Ovary (tissue), 9 donors: ENCODE data around the gene PPP2R5A. TPM values are rescaled to one million over a fixed set of nuclear protein-coding genes. Genes with fewer than 3 reads are reported as not detected.

Source experiments
- DNase-seq, 5 donors: peaks; one replicate each; pipeline ENCODE4 v3.0.0-alpha.2; 2019 to 2020
- H3K27ac ChIP-seq, 2 donors: fragments of 200-600 bp; one replicate each; pipeline versions ENCODE4 v1.5.1 to v1.8.0; 2019 to 2022
- H3K27me3 ChIP-seq: fragments of 200-600 bp; one replicate; pipeline ENCODE4 v1.8.0; 2022
- H3K36me3 ChIP-seq: fragments of 200-600 bp; sonication (generic); one replicate; pipeline ENCODE4 v1.5.1; 2019
- H3K4me1 ChIP-seq: one replicate; pipeline ENCODE4 v1.8.1; 2013; ENCODE audit warnings: mild to moderate bottlenecking, moderate library complexity; ENCODE audit not compliant: insufficient read depth
- H3K4me3 ChIP-seq: fragments of 200-600 bp; sonication (generic); one replicate; pipeline ENCODE4 v1.5.1; 2017
- H3K9me3 ChIP-seq, 2 donors: fragments of 200-600 bp in 1 of 2; sonication (generic) in 1 of 2; one replicate each; pipeline versions ENCODE4 v1.5.1 to v1.8.1; 2013 to 2019; ENCODE audit warnings: mild to moderate bottlenecking in 1 of 2, moderate library complexity in 1 of 2
- EP300 ChIP-seq: sonication (generic); formaldehyde crosslinking; IDR thresholded peaks from one replicate; pipeline ENCODE4 v1.6.1; 2017; ENCODE audit warnings: antibody characterized with exemption
- POLR2A ChIP-seq: fragments of 450-650 bp; IDR thresholded peaks from one replicate; pipeline ENCODE4 v1.6.1; 2017; ENCODE audit warnings: antibody characterized with exemption, mild to moderate bottlenecking, moderate library complexity
- WGBS, 3 donors: extraction: QIAGEN DNeasy Blood & Tissue Kit in 1 of 3; methylation state at CpG; one replicate each; pipeline versions ENCODE4 v1.1.5 to v1.1.7; 2013 to 2017; 5-methylcytosine and 5-hydroxymethylcytosine counted together
- intact Hi-C, 4 donors: fragments of 100-400 bp; cut with DNase I; formaldehyde crosslinking; loops; one replicate each; pipeline versions ENCODE4 v1.11.0 to v1.15.1; 2022 to 2023
- polyA plus RNA-seq, 2 donors: library from polyadenylated mRNA; stranded (reverse); fragments of 200-250 nt in 1 of 2; fragments of 350-450 nt in 1 of 2; fragmentation: Illumina TruSeq in 1 of 2; extraction: RNeasy Lipid Tissue Mini Kit (QIAGEN cat#74804) in 1 of 2; gene quantifications; one replicate each; pipeline ENCODE4 v1.2.3, GENCODE V29; 2013 to 2014
- total RNA-seq, 7 donors: library from RNA; depleted of rRNA in 2 of 7; stranded (reverse); fragments of >200 nt in 2 of 7; fragmentation: NEBNext Ultra II Directional in 3 of 7; extraction: Animal tissue kit (Norgen Biotek cat#: 25700) in 3 of 7; gene quantifications; one replicate each; pipeline versions ENCODE4 v1.1.0 to v1.2.4, GENCODE V29; 2016 to 2023
- TF ChIP-seq, protein P1 (sequence below), 3 donors: fragments of 450-650 bp in 2 of 3; fragments of 200-600 bp in 1 of 3; IDR thresholded peaks; one replicate each; pipeline versions ENCODE4 v1.5.1 to v1.8.0; 2016 to 2022; ENCODE audit warnings: antibody characterized with exemption in 3 of 3, mild to moderate bottlenecking in 1 of 3
- donor health status: DM: no; HTN: no; CAD: no; lungs with moderate emphysema.
- donor health status: DM: no; HTN: no; CAD: no.
- donor health status: Bipolar disorder and iron deficiency.
- donor health status: DM: yes; HTN: yes; CAD: no.
- donor health status: DM: no; HTN: no; CAD: no.
- donor health status: DM: yes; HTN: yes; CAD: no.

Gene PPP2R5A
- total and polyA plus RNA-seq, 9 donors: 16.6 to 34.3 (median 19.0) TPM

DNA sequence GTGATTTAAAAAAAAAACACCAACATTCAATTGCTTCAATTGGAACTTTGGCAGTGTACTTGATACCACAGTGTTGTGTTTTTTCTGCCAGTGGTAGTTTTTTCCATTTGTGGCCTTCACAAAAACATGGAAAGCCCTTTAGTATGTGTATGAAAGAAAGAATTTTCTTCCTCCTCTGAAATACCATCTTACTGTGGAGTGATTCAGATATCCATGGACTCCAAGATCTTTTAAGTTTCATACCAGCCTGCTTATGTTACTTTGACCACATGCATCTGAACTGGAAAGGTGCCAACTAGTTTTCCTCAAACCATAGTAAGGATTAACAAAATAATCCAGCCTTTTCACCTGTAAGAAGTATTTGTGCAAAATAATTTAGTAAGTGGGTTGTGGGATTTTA is 3.4 kb downstream of the PPP2R5A start:
- TF ChIP-seq, protein P1, sequence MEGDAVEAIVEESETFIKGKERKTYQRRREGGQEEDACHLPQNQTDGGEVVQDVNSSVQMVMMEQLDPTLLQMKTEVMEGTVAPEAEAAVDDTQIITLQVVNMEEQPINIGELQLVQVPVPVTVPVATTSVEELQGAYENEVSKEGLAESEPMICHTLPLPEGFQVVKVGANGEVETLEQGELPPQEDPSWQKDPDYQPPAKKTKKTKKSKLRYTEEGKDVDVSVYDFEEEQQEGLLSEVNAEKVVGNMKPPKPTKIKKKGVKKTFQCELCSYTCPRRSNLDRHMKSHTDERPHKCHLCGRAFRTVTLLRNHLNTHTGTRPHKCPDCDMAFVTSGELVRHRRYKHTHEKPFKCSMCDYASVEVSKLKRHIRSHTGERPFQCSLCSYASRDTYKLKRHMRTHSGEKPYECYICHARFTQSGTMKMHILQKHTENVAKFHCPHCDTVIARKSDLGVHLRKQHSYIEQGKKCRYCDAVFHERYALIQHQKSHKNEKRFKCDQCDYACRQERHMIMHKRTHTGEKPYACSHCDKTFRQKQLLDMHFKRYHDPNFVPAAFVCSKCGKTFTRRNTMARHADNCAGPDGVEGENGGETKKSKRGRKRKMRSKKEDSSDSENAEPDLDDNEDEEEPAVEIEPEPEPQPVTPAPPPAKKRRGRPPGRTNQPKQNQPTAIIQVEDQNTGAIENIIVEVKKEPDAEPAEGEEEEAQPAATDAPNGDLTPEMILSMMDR (IDR thresholded peaks at IDR 0.05): no peak
- TF ChIP-seq EP300 (no peak), POLR2A (no peak)
- DNase-seq: no peak
- Histone ChIP-seq H3K36me3 (no peaks in the 10 kb centered on the region), H3K9me3 (no peaks in the 10 kb centered on the region), H3K4me1 (peaks cover 6% of the 10 kb centered on the region), H3K4me3 (no peak overlapping the region), H3K27ac (no peak overlapping the region), H3K27me3 (no peaks in the 10 kb centered on the region)
- intact Hi-C loops: loop anchor here in 2 of 4 donors (10.0 kb wide), 2 partner anchors 166 to 316 kb away; partner anchors contain the start of gene ATF3 (in 1 of the 2)

DNA sequence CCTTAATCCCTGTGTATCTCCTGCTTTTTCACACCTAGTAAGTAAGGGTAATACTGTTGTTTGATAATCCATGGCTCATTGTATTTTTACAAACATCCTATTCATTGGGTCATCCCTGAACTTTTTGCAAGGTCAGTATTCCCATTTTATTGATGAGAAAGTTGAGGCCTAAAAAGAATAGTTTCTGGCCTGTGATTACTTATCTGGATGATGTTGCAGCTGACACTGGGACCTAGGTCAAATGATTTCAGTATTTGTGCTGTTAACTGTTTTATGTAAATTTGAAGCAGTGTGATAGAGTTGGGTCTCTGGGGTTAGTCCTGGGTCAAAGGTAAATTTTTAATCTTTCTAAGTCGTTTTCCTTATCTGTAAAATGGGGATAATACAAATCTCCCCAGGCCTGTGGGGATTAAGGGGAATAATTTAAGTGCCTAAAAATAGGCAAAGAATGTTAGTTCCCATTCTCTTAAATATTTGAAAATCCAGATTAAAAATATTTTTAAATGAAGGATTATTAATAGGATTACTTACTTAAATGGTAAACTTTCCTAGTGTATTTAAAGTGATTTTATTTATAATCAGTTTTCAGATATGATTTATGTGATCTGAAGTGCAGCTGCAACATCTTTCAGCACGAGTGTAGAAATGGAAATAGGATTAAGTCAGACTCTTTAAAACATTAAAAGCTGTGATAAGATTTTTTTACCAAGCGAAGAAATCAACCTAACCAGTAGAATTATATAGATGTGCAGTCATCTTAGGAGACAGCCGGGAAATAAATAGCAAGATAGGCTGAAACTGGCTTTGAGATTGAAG is 4.3 kb downstream of the PPP2R5A start:
- no peak overlapping the region for H3K27ac ChIP-seq
- H3K9me3 ChIP-seq: no peaks in the 10 kb centered on the region
- DNase-seq: no peak
- intact Hi-C loops: loop anchor here in 2 of 4 donors (10.0 kb wide), 2 partner anchors 165 to 315 kb away; partner anchors contain the start of gene ATF3 (in 1 of the 2)
- no peak overlapping the region for H3K4me3 ChIP-seq
- 60 to 67% (median 60%) methylated on average over 4 of the region's 4 CpGs for WGBS, 3 donors
- H3K36me3 ChIP-seq: no peaks in the 10 kb centered on the region
- TF ChIP-seq, protein P1 (IDR thresholded peaks at IDR 0.05): no peak
- no peak for TF ChIP-seq POLR2A
- no peak for TF ChIP-seq EP300
- peaks cover 6% of the 10 kb centered on the region for H3K4me1 ChIP-seq
- H3K27me3 ChIP-seq: no peaks in the 10 kb centered on the region

DNA sequence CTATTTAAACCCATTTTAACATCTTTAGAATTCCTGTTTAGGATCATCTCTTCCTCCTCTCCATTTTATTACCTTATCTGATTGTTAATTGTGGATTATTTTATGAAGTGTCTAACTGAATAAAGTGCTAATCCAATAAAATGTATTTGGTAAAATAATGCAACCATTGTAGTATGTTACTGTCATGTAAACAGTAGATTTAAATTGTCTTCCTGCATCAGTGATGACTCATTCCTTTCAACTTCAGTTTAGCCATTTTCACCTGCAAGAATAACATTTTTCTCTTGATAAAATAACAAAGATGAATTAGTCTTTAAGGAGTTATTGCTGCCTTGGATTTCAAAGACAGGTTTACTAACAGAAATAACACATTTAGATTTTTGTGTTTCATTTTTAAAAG is 5.4 kb downstream of the PPP2R5A start:
- H3K36me3 ChIP-seq: no peaks in the 10 kb centered on the region
- no peak for DNase-seq
- H3K9me3 ChIP-seq: no peaks in the 10 kb centered on the region
- intact Hi-C loops: no loop called here
- H3K27ac ChIP-seq: no peak overlapping the region
- TF ChIP-seq POLR2A (no peak), EP300 (no peak)
- TF ChIP-seq, protein P1 (IDR thresholded peaks at IDR 0.05): no peak
- H3K4me1 ChIP-seq: peaks cover 5% of the 10 kb centered on the region
- no peak overlapping the region for H3K4me3 ChIP-seq
- H3K27me3 ChIP-seq: no peaks in the 10 kb centered on the region

DNA sequence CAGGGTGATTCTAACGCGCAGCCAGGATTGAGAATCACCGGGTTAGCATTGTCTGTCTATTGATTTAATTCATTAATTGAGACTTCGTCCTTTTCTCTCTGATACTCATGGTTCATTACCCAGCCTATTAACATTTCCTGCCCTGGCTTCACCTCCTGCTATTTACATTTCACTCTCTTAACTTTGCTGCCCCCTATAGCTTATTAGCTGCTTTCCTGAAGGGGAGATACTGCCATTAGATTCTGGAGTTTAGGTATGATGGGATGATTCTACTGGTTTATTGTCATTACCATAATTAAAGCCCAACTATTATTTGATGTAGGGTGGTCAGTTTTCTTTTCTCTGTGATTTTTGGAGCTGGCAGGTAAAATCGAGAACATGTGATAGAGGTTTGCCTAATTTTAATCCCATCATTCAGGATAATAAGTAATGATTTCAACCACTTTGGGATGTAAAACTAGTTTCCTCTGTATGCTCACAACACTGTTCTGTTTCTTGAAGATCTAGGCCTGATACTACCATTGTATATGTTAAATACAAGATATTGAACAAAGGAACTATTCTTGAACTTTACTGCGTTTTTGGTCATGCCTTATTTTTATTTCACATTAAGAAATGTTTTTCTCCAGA is 6.4 kb downstream of the PPP2R5A start:
- intact Hi-C loops: no loop called here
- no peaks in the 10 kb centered on the region for H3K9me3 ChIP-seq
- DNase-seq: no peak
- no peaks in the 10 kb centered on the region for H3K27me3 ChIP-seq
- no peaks in the 10 kb centered on the region for H3K36me3 ChIP-seq
- no peak overlapping the region for H3K27ac ChIP-seq
- H3K4me1 ChIP-seq: peaks cover 5% of the 10 kb centered on the region
- no peak overlapping the region for H3K4me3 ChIP-seq
- no peak for TF ChIP-seq POLR2A
- TF ChIP-seq EP300: no peak
- TF ChIP-seq, protein P1 (IDR thresholded peaks at IDR 0.05): peak in 1 of 3 donors; percentile 22
- WGBS, 3 donors: 69 to 76% (median 75%) methylated on average over 6 of the region's 6 CpGs
